BLaER1 treated with 17β-estradiol and CSF1 and Interleukin-3, amounts not matched to agents 10 nM and 100 nM (cell line): ENCODE results near the gene EPHB1.
"Not testable (repeated sequence)": the region's sequence is repeated elsewhere in the genome, so short reads cannot be mapped to it uniquely, and the experiment has no call there.

ENCODE experiments used
- H3K27ac ChIP-seq, 11 experiments: shearing (Covaris generic); formaldehyde crosslinking; 2 replicates each; pipeline ENCODE4 v1.8.1; 2022
- H3K27me3 ChIP-seq, 11 experiments: shearing (Covaris generic); formaldehyde crosslinking; 2 replicates each; pipeline ENCODE4 v1.8.1; 2022
- H3K36me3 ChIP-seq, 11 experiments: shearing (Covaris generic); formaldehyde crosslinking; 2 replicates each; pipeline ENCODE4 v1.8.1; 2022
- H3K4me1 ChIP-seq, 10 experiments: shearing (Covaris generic); formaldehyde crosslinking; 2 replicates each; pipeline ENCODE4 v1.8.1; 2022
- H3K4me2 ChIP-seq, 11 experiments: shearing (Covaris generic); formaldehyde crosslinking; 2 replicates each; pipeline ENCODE4 v1.8.1; 2022
- H3K4me3 ChIP-seq, 10 experiments: shearing (Covaris generic); formaldehyde crosslinking; 2 replicates each; pipeline ENCODE4 v1.8.1; 2022
- H3K9ac ChIP-seq, 11 experiments: shearing (Covaris generic); formaldehyde crosslinking; 2 replicates each; pipeline ENCODE4 v1.8.1; 2022
- H3K9me3 ChIP-seq, 11 experiments: shearing (Covaris generic); formaldehyde crosslinking; replicated peaks in 1 of 11; 2 replicates each; pipeline ENCODE4 v1.8.1; 2022
- H4K20me1 ChIP-seq, 11 experiments: shearing (Covaris generic); formaldehyde crosslinking; 2 replicates each; pipeline ENCODE4 v1.8.1; 2022
- Cebpa-rat ChIP-seq, 11 experiments: shearing (Covaris generic); IDR thresholded peaks; 2 replicates each; pipeline ENCODE4 v1.8.1; 2022

The EPHB1 gene

GRCh38 chr3:135013206-135013605 is 218.1 kb downstream of the EPHB1 start:
- H3K4me3 ChIP-seq = no peak overlapping the region
- no peak for TF ChIP-seq Cebpa-rat (IDR thresholded peaks at IDR 0.05)
- no peak overlapping the region for H3K27ac ChIP-seq
- H4K20me1 ChIP-seq = no peaks in the 10 kb centered on the region
- H3K36me3 ChIP-seq = no peaks in the 10 kb centered on the region
- no peak overlapping the region for H3K9ac ChIP-seq
- H3K27me3 ChIP-seq = no peaks in the 10 kb centered on the region
- peaks cover 0 to 8% (median under 1%) of the 10 kb centered on the region in 10 experiments; a peak in 11 of 20 replicates for H3K4me1 ChIP-seq
- no peaks in the 10 kb centered on the region for H3K9me3 ChIP-seq
- H3K4me2 ChIP-seq = no peak overlapping the region

GRCh38 chr3:135014566-135014965 is 219.5 kb downstream of the EPHB1 start:
- Histone ChIP-seq H3K27ac (no peak overlapping the region), H3K9ac (no peak overlapping the region), H3K4me3 (no peak overlapping the region), H3K4me2 (no peak overlapping the region), H3K9me3 (no peaks in the 10 kb centered on the region), H3K36me3 (no peaks in the 10 kb centered on the region), H3K4me1 (peaks cover 0 to 22% (median 7%) of the 10 kb centered on the region in 10 experiments; a peak in 12 of 20 replicates), H3K27me3 (no peaks in the 10 kb centered on the region), H4K20me1 (no peaks in the 10 kb centered on the region)
- no peak for TF ChIP-seq Cebpa-rat (IDR thresholded peaks at IDR 0.05)

- H3K4me1 ChIP-seq = peaks cover 0 to 42% (median 16%) of the 10 kb centered on the region in 10 experiments; a peak in 12 of 20 replicates
- no peak overlapping the region for H3K27ac ChIP-seq
- H3K36me3 ChIP-seq = no peaks in the 10 kb centered on the region
- peaks cover 0 to 3% (median 0%) of the 10 kb centered on the region in 11 experiments; a peak in 1 of 22 replicates for H3K9me3 ChIP-seq
- TF ChIP-seq Cebpa-rat (IDR thresholded peaks at IDR 0.05) = no peak
- 0 out of 22 replicates have a peak overlapping the region, but pooled peaks of 1 of the 11 experiments have one; percentile 72 for H3K4me2 ChIP-seq
- no peaks in the 10 kb centered on the region for H3K27me3 ChIP-seq
- no peaks in the 10 kb centered on the region for H4K20me1 ChIP-seq
- no peak overlapping the region for H3K9ac ChIP-seq
- no peak overlapping the region for H3K4me3 ChIP-seq
Observed at GRCh38 chr3:135017003-135017893, 222.2 kb downstream of the EPHB1 start.

GRCh38 chr3:135018149-135018923 is 223.3 kb downstream of the EPHB1 start:
- Histone ChIP-seq H3K9me3 (peaks cover 0 to 3% (median 0%) of the 10 kb centered on the region in 11 experiments; a peak in 1 of 22 replicates), H3K4me3 (no peak overlapping the region), H3K27ac (peak overlapping the region in 5 of 11 experiments; percentile 7 to 49 (median 31); a peak in 7 of 22 replicates), H3K4me1 (peaks cover 0 to 53% (median 16%) of the 10 kb centered on the region in 10 experiments; a peak in 12 of 20 replicates), H3K9ac (no peak overlapping the region), H3K27me3 (no peaks in the 10 kb centered on the region), H3K4me2 (peak overlapping the region in 7 of 11 experiments; percentile 8 to 72 (median 55); a peak in 12 of 22 replicates), H3K36me3 (no peaks in the 10 kb centered on the region), H4K20me1 (no peaks in the 10 kb centered on the region)
- no peak for TF ChIP-seq Cebpa-rat (IDR thresholded peaks at IDR 0.05)

- TF ChIP-seq Cebpa-rat (IDR thresholded peaks at IDR 0.05) = peak in 7 of 11 experiments; percentile 35 to 82 (median 61); a peak in 8 of 22 replicates
- Histone ChIP-seq H3K4me1 (peaks cover 0 to 64% (median 16%) of the 10 kb centered on the region in 10 experiments; a peak in 12 of 20 replicates), H3K9ac (no peak overlapping the region), H3K4me3 (no peak overlapping the region), H3K36me3 (no peaks in the 10 kb centered on the region), H3K9me3 (peaks cover 0 to 3% (median 0%) of the 10 kb centered on the region in 11 experiments; a peak in 1 of 22 replicates), H3K27ac (peak overlapping the region in 4 of 11 experiments; percentile 36 to 74 (median 54); a peak in 7 of 22 replicates), H3K4me2 (peak overlapping the region in 7 of 11 experiments; percentile 22 to 72 (median 57); a peak in 12 of 22 replicates), H3K27me3 (no peaks in the 10 kb centered on the region), H4K20me1 (no peaks in the 10 kb centered on the region)
Observed at GRCh38 chr3:135020181-135020580, 225.1 kb downstream of the EPHB1 start.

GRCh38 chr3:135023996-135024658 is 229.1 kb downstream of the EPHB1 start:
- no peak for TF ChIP-seq Cebpa-rat (IDR thresholded peaks at IDR 0.05)
- Histone ChIP-seq H3K27ac (no peak overlapping the region), H3K27me3 (no peaks in the 10 kb centered on the region), H3K9me3 (peaks cover 0 to 3% (median 0%) of the 10 kb centered on the region in 11 experiments; a peak in 1 of 22 replicates), H3K9ac (no peak overlapping the region), H3K4me2 (peak overlapping the region in 1 of 11 experiments; percentile 29; a peak in 1 of 22 replicates), H3K4me3 (no peak overlapping the region), H4K20me1 (no peaks in the 10 kb centered on the region), H3K4me1 (peaks cover 0 to 46% (median 9%) of the 10 kb centered on the region in 10 experiments; a peak in 12 of 20 replicates), H3K36me3 (no peaks in the 10 kb centered on the region)

- not testable (repeated sequence) for H3K9me3 ChIP-seq, H3K4me2 ChIP-seq, H3K27ac ChIP-seq, H3K4me3 ChIP-seq, H3K27me3 ChIP-seq, H3K9ac ChIP-seq, H4K20me1 ChIP-seq, H3K4me1 ChIP-seq, H3K36me3 ChIP-seq
Observed at GRCh38 chr3:135030768-135031615, 235.9 kb downstream of the EPHB1 start.

GRCh38 chr3:135033737-135034136 is 238.7 kb downstream of the EPHB1 start:
- Histone ChIP-seq H3K27ac (no peak overlapping the region), H3K36me3 (no peaks in the 10 kb centered on the region), H3K9ac (no peak overlapping the region), H4K20me1 (no peaks in the 10 kb centered on the region), H3K27me3 (no peaks in the 10 kb centered on the region), H3K9me3 (no peaks in the 10 kb centered on the region), H3K4me1 (peaks cover 0 to 7% (median 0%) of the 10 kb centered on the region in 10 experiments; a peak in 7 of 20 replicates), H3K4me2 (no peak overlapping the region), H3K4me3 (no peak overlapping the region)
- TF ChIP-seq Cebpa-rat (IDR thresholded peaks at IDR 0.05) = no peak
